HUES64 (cell line): ENCODE results near the gene LAG3.
A peak's percentile ranks its signal among the peaks of the same experiment; 100 is the strongest.

Experiments
- H3K27ac ChIP-seq: 2 replicates; pipeline ENCODE4 v1.7.0; 2013; ENCODE audit warnings: low read depth, low read length, inconsistent platforms
- H3K27me3 ChIP-seq: 2 replicates; pipeline ENCODE4 v1.6.1; 2013; ENCODE audit warnings: mild to moderate bottlenecking, low read length; ENCODE audit not compliant: insufficient read depth
- H3K36me3 ChIP-seq: 2 replicates; pipeline ENCODE4 v1.6.1; 2013; ENCODE audit warnings: mild to moderate bottlenecking, low read length; ENCODE audit not compliant: insufficient read depth
- H3K4me1 ChIP-seq: 2 replicates; pipeline ENCODE4 v1.6.1; 2013; ENCODE audit warnings: mild to moderate bottlenecking, low read length, moderate library complexity; ENCODE audit not compliant: insufficient read depth
- H3K4me3 ChIP-seq: 2 replicates; pipeline ENCODE4 v1.5.1; 2013; ENCODE audit warnings: mild to moderate bottlenecking, low read length, moderate library complexity
- H3K9ac ChIP-seq: 2 replicates; pipeline ENCODE4 v1.6.1; 2013; ENCODE audit warnings: mild to moderate bottlenecking, low read depth, low read length
- H3K9me3 ChIP-seq: 2 replicates; pipeline ENCODE4 v1.6.1; 2013; ENCODE audit warnings: low read depth, low read length; ENCODE audit not compliant: insufficient read depth
- WGBS: fragments of 150-250, 120-280 bp; methylation state at CpG from one replicate; pipeline ENCODE4 v1.1.7; 2013; ENCODE audit warnings: missing lambda C conversion rate; 5-methylcytosine and 5-hydroxymethylcytosine counted together

LAG3 gene

GRCh38 chr12:6766651-6767349 lies 5.5 kb upstream of the LAG3 start:
- peak overlapping the region; percentile 96 for H3K4me3 ChIP-seq
- H3K27ac ChIP-seq: peak overlapping the region; percentile 75
- H3K27me3 ChIP-seq: peaks cover 2% of the 10 kb centered on the region; the same call in 1 of the 2 replicates
- peaks cover 24% of the 10 kb centered on the region for H3K36me3 ChIP-seq
- peak overlapping the region; percentile 77 for H3K9ac ChIP-seq
- under 1% methylated on average over 88 of the region's 88 CpGs for WGBS
- H3K9me3 ChIP-seq: no peaks in the 10 kb centered on the region
- peaks cover 35% of the 10 kb centered on the region for H3K4me1 ChIP-seq

- 1% methylated on average over 41 of the region's 44 CpGs for WGBS
- Histone ChIP-seq H3K36me3 (peaks cover 24% of the 10 kb centered on the region), H3K9ac (peak overlapping the region; percentile 77), H3K4me3 (peak overlapping the region; percentile 96), H3K27ac (peak overlapping the region; percentile 75), H3K27me3 (peaks cover 6% of the 10 kb centered on the region), H3K9me3 (no peaks in the 10 kb centered on the region), H3K4me1 (peaks cover 35% of the 10 kb centered on the region)
Observed at GRCh38 chr12:6767353-6768319, 4.7 kb upstream of the LAG3 start.

GRCh38 chr12:6768437-6768914 lies 3.8 kb upstream of the LAG3 start:
- Histone ChIP-seq H3K9ac (peak overlapping the region; percentile 60), H3K4me3 (peak overlapping the region; percentile 96), H3K27me3 (peaks cover 15% of the 10 kb centered on the region), H3K9me3 (no peaks in the 10 kb centered on the region), H3K36me3 (peaks cover 24% of the 10 kb centered on the region), H3K4me1 (peaks cover 36% of the 10 kb centered on the region), H3K27ac (peak overlapping the region; percentile 81)
- 7% methylated on average over 6 of the region's 6 CpGs for WGBS

GRCh38 chr12:6768990-6769389 lies 3.3 kb upstream of the LAG3 start:
- Histone ChIP-seq H3K4me3 (peak overlapping the region; percentile 96), H3K27me3 (peaks cover 20% of the 10 kb centered on the region), H3K27ac (peak overlapping the region; percentile 81), H3K9me3 (no peaks in the 10 kb centered on the region), H3K4me1 (peaks cover 32% of the 10 kb centered on the region), H3K9ac (peak overlapping the region; percentile 60), H3K36me3 (peaks cover 24% of the 10 kb centered on the region)
- WGBS: 8% methylated on average over 5 of the region's 6 CpGs

- Histone ChIP-seq H3K4me1 (peaks cover 31% of the 10 kb centered on the region), H3K4me3 (peak overlapping the region; percentile 96), H3K36me3 (peaks cover 24% of the 10 kb centered on the region), H3K27ac (no peak overlapping the region), H3K9me3 (no peaks in the 10 kb centered on the region), H3K27me3 (peaks cover 27% of the 10 kb centered on the region), H3K9ac (no peak overlapping the region)
- WGBS: 84% methylated on average over 4 of the region's 4 CpGs
Observed at GRCh38 chr12:6769666-6770065, 2.7 kb upstream of the LAG3 start.

GRCh38 chr12:6770094-6770493 lies 2.2 kb upstream of the LAG3 start:
- H3K4me1 ChIP-seq: peaks cover 26% of the 10 kb centered on the region
- no peaks in the 10 kb centered on the region for H3K9me3 ChIP-seq
- no peak overlapping the region for H3K4me3 ChIP-seq
- H3K36me3 ChIP-seq: peaks cover 24% of the 10 kb centered on the region
- no peak overlapping the region for H3K27ac ChIP-seq
- H3K27me3 ChIP-seq: peaks cover 30% of the 10 kb centered on the region
- 93% methylated on average over 11 of the region's 12 CpGs for WGBS
- no peak overlapping the region for H3K9ac ChIP-seq

- H3K36me3 ChIP-seq: peaks cover 24% of the 10 kb centered on the region
- H3K27ac ChIP-seq: no peak overlapping the region
- H3K9ac ChIP-seq: no peak overlapping the region
- 97% methylated on average over 9 of the region's 10 CpGs for WGBS
- H3K4me1 ChIP-seq: peaks cover 22% of the 10 kb centered on the region
- no peaks in the 10 kb centered on the region for H3K9me3 ChIP-seq
- peaks cover 31% of the 10 kb centered on the region for H3K27me3 ChIP-seq
- no peak overlapping the region for H3K4me3 ChIP-seq
Observed at GRCh38 chr12:6770600-6770999, 1.7 kb upstream of the LAG3 start.

GRCh38 chr12:6771091-6771495 lies 1.2 kb upstream of the LAG3 start:
- no peak overlapping the region for H3K27ac ChIP-seq

GRCh38 chr12:6771509-6772330 lies 600 bp upstream of the LAG3 start:
- Histone ChIP-seq H3K4me3 (no peak overlapping the region), H3K27me3 (peaks cover 35% of the 10 kb centered on the region), H3K27ac (no peak overlapping the region), H3K9ac (no peak overlapping the region), H3K9me3 (no peaks in the 10 kb centered on the region), H3K36me3 (peaks cover 24% of the 10 kb centered on the region), H3K4me1 (peaks cover 22% of the 10 kb centered on the region)
- WGBS: 87% methylated on average over 12 of the region's 12 CpGs

More at GRCh38 chr12:6771091-6771495, 1.2 kb upstream of the LAG3 start:
- Histone ChIP-seq H3K4me3 (no peak overlapping the region), H3K9ac (no peak overlapping the region), H3K36me3 (peaks cover 24% of the 10 kb centered on the region), H3K4me1 (peaks cover 22% of the 10 kb centered on the region), H3K9me3 (no peaks in the 10 kb centered on the region), H3K27me3 (peaks cover 33% of the 10 kb centered on the region)
- WGBS: 97% methylated on average over 4 of the region's 4 CpGs

- no peak overlapping the region for H3K9ac ChIP-seq
- H3K9me3 ChIP-seq: no peaks in the 10 kb centered on the region
- peak overlapping the region; percentile 44 for H3K4me3 ChIP-seq
- WGBS: 33% methylated on average over 21 of the region's 21 CpGs
- no peak overlapping the region for H3K27ac ChIP-seq
- H3K27me3 ChIP-seq: peaks cover 41% of the 10 kb centered on the region
- peaks cover 24% of the 10 kb centered on the region for H3K36me3 ChIP-seq
- peaks cover 22% of the 10 kb centered on the region for H3K4me1 ChIP-seq
Observed at GRCh38 chr12:6772726-6773589, 638 bp downstream of the LAG3 start.
